GM19397 (cell line): ENCODE results near the gene ITIH3.

Source experiments
- ATAC-seq: cut with Tn5 transposase; IDR thresholded peaks from one replicate; pipeline ENCODE4 v1.9.1; 2021; ENCODE audit warnings: mild to moderate bottlenecking, moderate library complexity; ENCODE audit not compliant: unreplicated experiment

The ITIH3 gene

GRCh38 chr3:52822363-52822762 is 27.8 kb downstream of the ITIH3 start:
- ATAC-seq, result no peak

GRCh38 chr3:52824037-52824436 is 29.4 kb downstream of the ITIH3 start:
- no peak for ATAC-seq

- no peak for ATAC-seq
These were observed 32.8 kb downstream of the ITIH3 start for GRCh38 chr3:52827441-52827840.

- no peak for ATAC-seq
These were observed 33.3 kb downstream of the ITIH3 start for GRCh38 chr3:52827866-52828376.

- ATAC-seq, result no peak
These were observed 34.9 kb downstream of the ITIH3 start for GRCh38 chr3:52829482-52829881.

- ATAC-seq, result no peak
These were observed 35.4 kb downstream of the ITIH3 start for GRCh38 chr3:52829906-52830463.

GRCh38 chr3:52830535-52831258 is 36.1 kb downstream of the ITIH3 start, which contains the start of gene ITIH4:
ITIH4 (minus strand) TSS chr3:52830672; CDS start chr3:52830642, 30 bp downstream.
- ATAC-seq, result no peak

- no peak for ATAC-seq
These were observed 37.1 kb downstream of the ITIH3 start for GRCh38 chr3:52831500-52832301.

- ATAC-seq, result no peak
These were observed 38.6 kb downstream of the ITIH3 start for GRCh38 chr3:52833202-52833601.

- ATAC-seq, result no peak
These were observed 40.4 kb downstream of the ITIH3 start, which contains the start of gene MUSTN1 for GRCh38 chr3:52834871-52835501. MUSTN1 (minus strand) TSS chr3:52835019; CDS start chr3:52834948, 71 bp downstream.

- ATAC-seq, result no peak
These were observed 41.3 kb downstream of the ITIH3 start for GRCh38 chr3:52835766-52836470.

GRCh38 chr3:52836471-52836845 is 41.9 kb downstream of the ITIH3 start:
- ATAC-seq, result no peak

GRCh38 chr3:52836986-52837385 is 42.4 kb downstream of the ITIH3 start:
- no peak for ATAC-seq

GRCh38 chr3:52838561-52839267 is 44.1 kb downstream of the ITIH3 start:
- no peak for ATAC-seq

GRCh38 chr3:52839268-52839575 is 44.6 kb downstream of the ITIH3 start:
- ATAC-seq, result no peak

GRCh38 chr3:52839892-52840545 is 45.4 kb downstream of the ITIH3 start:
- ATAC-seq, result no peak

- no peak for ATAC-seq
These were observed 46.8 kb downstream of the ITIH3 start for GRCh38 chr3:52841211-52841980.

- no peak for ATAC-seq
These were observed 47.4 kb downstream of the ITIH3 start for GRCh38 chr3:52841981-52842340.

- ATAC-seq, result no peak
These were observed 47.8 kb downstream of the ITIH3 start for GRCh38 chr3:52842424-52842823.
